HG03460 (cell line): Measurements from ENCODE around the gene FADS1.
A peak's percentile ranks its signal among the peaks of the same experiment; 100 is the strongest.

Experiments
- ATAC-seq: cut with Tn5 transposase; IDR thresholded peaks from one replicate; pipeline ENCODE4 v1.9.1; 2021; ENCODE audit not compliant: unreplicated experiment

The FADS1 gene

GRCh38 chr11:61797263-61797944, 19.4 kb downstream of the FADS1 start:
- no peak for ATAC-seq

GRCh38 chr11:61795876-61796526, 20.8 kb downstream of the FADS1 start:
- no peak for ATAC-seq

- ATAC-seq: no peak
Measured at GRCh38 chr11:61795459-61795858, 21.3 kb downstream of the FADS1 start.

GRCh38 chr11:61794579-61794978, 22.2 kb downstream of the FADS1 start:
- ATAC-seq: no peak

GRCh38 chr11:61793829-61794204, 23.0 kb downstream of the FADS1 start:
- no peak for ATAC-seq

- no peak for ATAC-seq
Measured at GRCh38 chr11:61793083-61793828, 23.5 kb downstream of the FADS1 start.

- ATAC-seq: peak; percentile 80
Measured at GRCh38 chr11:61792310-61793082, 24.3 kb downstream of the FADS1 start, which contains the start of the genes FEN1 and TMEM258. Gene FEN1 (plus strand): TSS chr11:61792911. CDS start chr11:61795362, 2,451 bp downstream. Gene TMEM258 (minus strand): TSS chr11:61792599. CDS start chr11:61792558, 41 bp downstream.

GRCh38 chr11:61791737-61792309, 25.0 kb downstream of the FADS1 start:
- peak; percentile 19 for ATAC-seq

GRCh38 chr11:61787928-61788491, 28.8 kb downstream of the FADS1 start:
- no peak for ATAC-seq

- no peak for ATAC-seq
Measured at GRCh38 chr11:61785837-61786402, 30.9 kb downstream of the FADS1 start.

- no peak for ATAC-seq
Measured at GRCh38 chr11:61784506-61784805, 32.3 kb downstream of the FADS1 start.

- ATAC-seq: no peak
Measured at GRCh38 chr11:61783717-61784505, 32.9 kb downstream of the FADS1 start.

GRCh38 chr11:61782841-61783240, 34.0 kb downstream of the FADS1 start:
- ATAC-seq: no peak

GRCh38 chr11:61782299-61782698, 34.5 kb downstream of the FADS1 start:
- no peak for ATAC-seq

GRCh38 chr11:61781585-61781984, 35.2 kb downstream of the FADS1 start:
- ATAC-seq: no peak

GRCh38 chr11:61780581-61781162, 36.1 kb downstream of the FADS1 start:
- no peak for ATAC-seq

GRCh38 chr11:61779666-61780525, 36.9 kb downstream of the FADS1 start:
- no peak for ATAC-seq
